ENCODE results near the gene DBN1. TPM values are rescaled to one million over a fixed set of nuclear protein-coding genes. Genes with fewer than 3 reads are reported as not detected.

The DBN1 gene
- polyA plus RNA-seq, 1 of the 3 experiments (the other 2 are of a cell fraction), result 244 TPM

GRCh38 chr5:177444106-177445051 is 29.1 kb downstream of the DBN1 start:
- Histone ChIP-seq H3K27me3 (ENCODE audit: insufficient read depth) (no peaks in the 10 kb centered on the region), H3K9ac (no peak overlapping the region), H3K9me2 (no peaks in the 10 kb centered on the region), H3K9me3 (no peaks in the 10 kb centered on the region), H3K4me2 (no peak overlapping the region), H4K20me1 (ENCODE audit: insufficient read depth) (0 out of 2 replicates have a peak, but pooled peaks cover 9% of the 10 kb centered on the region), H3K27ac (ENCODE audit: low read depth in 2 of 2, low read length in 1 of 2) (no peak overlapping the region; a peak in 1 of 4 replicates), H3K36me3 (replicated peaks in 1 of 2; ENCODE audit: control insufficient read depth in 1 of 2, insufficient read depth in 2 of 2, low read length in 1 of 2) (peaks cover 5 to 13% of the 10 kb centered on the region in 2 experiments), H2AFZ (ENCODE audit: low read depth) (no peak overlapping the region), H3K4me1 (ENCODE audit: control insufficient read depth in 1 of 2, insufficient read depth in 2 of 2, low read depth in 1 of 2, low read length in 1 of 2) (peaks cover 21 to 33% of the 10 kb centered on the region in 2 experiments), H3K4me3 (ENCODE audit: low read depth in 2 of 2, low read length in 1 of 2) (no peak overlapping the region), H3F3A (replicated peaks; ENCODE audit: insufficient read depth) (peaks cover 21% of the 10 kb centered on the region), H3K79me2 (ENCODE audit: insufficient read depth) (peaks cover 23% of the 10 kb centered on the region)
- CTCF ChIA-PET, result interaction anchor here (0.8 to 15.5 kb wide), 8 partner anchors 11 to 75 kb away, joined by 3 to 318 read pairs (median 44); partner anchors contain the start of genes GRK6, PDLIM7 and PFN3
- no peak for DNase-seq
- 97% methylated on average over 7 of the region's 7 CpGs for WGBS (ENCODE audit: low lambda C conversion rate)
- POLR2A ChIA-PET, result interaction anchor here (1.1 to 6.1 kb wide), 4 partner anchors 8 to 41 kb away, joined by 4 to 46 read pairs (median 6); no protein-coding TSS in a partner anchor
- no peak for TF ChIP-seq NRF1 (IDR thresholded peaks at IDR 0.05; ENCODE audit: low read depth, low read length)
- TF ChIP-seq SMC3 (IDR thresholded peaks at IDR 0.05; ENCODE audit: low read depth, low read length), result no peak
- no peak for TF ChIP-seq MXI1 (IDR thresholded peaks at IDR 0.05; ENCODE audit: low read depth, low read length)
- no peak for TF ChIP-seq USF1 (IDR thresholded peaks at IDR 0.05; ENCODE audit: borderline replicate concordance, low read depth)
- TF ChIP-seq RCOR1 (IDR thresholded peaks at IDR 0.05; ENCODE audit: low read length), result no peak
- TF ChIP-seq MAX (IDR thresholded peaks at IDR 0.05; ENCODE audit: low read depth), result no peak
- no peak for TF ChIP-seq TCF12 (IDR thresholded peaks at IDR 0.05)
- TF ChIP-seq TAF1 (IDR thresholded peaks at IDR 0.05; ENCODE audit: borderline replicate concordance, low read depth, low read length), result no peak
- TF ChIP-seq NFIC (IDR thresholded peaks at IDR 0.05; ENCODE audit: borderline replicate concordance), result no peak
- no peak for TF ChIP-seq PBX3 (IDR thresholded peaks at IDR 0.05)

GRCh38 chr5:177443144-177443983 is 30.1 kb downstream of the DBN1 start:
- Histone ChIP-seq H3K79me2 (ENCODE audit: insufficient read depth) (peaks cover 23% of the 10 kb centered on the region), H3K9me3 (no peaks in the 10 kb centered on the region), H4K20me1 (ENCODE audit: insufficient read depth) (0 out of 2 replicates have a peak, but pooled peaks cover 9% of the 10 kb centered on the region), H3F3A (replicated peaks; ENCODE audit: insufficient read depth) (peaks cover 21% of the 10 kb centered on the region), H3K27me3 (ENCODE audit: insufficient read depth) (no peaks in the 10 kb centered on the region), H3K4me2 (no peak overlapping the region), H3K9ac (no peak overlapping the region), H2AFZ (ENCODE audit: low read depth) (no peak overlapping the region), H3K27ac (ENCODE audit: low read depth in 2 of 2, low read length in 1 of 2) (no peak overlapping the region), H3K36me3 (replicated peaks in 1 of 2; ENCODE audit: control insufficient read depth in 1 of 2, insufficient read depth in 2 of 2, low read length in 1 of 2) (peaks cover 5 to 13% of the 10 kb centered on the region in 2 experiments), H3K4me3 (ENCODE audit: low read depth in 2 of 2, low read length in 1 of 2) (no peak overlapping the region), H3K4me1 (ENCODE audit: control insufficient read depth in 1 of 2, insufficient read depth in 2 of 2, low read depth in 1 of 2, low read length in 1 of 2) (peaks cover 11 to 24% of the 10 kb centered on the region in 2 experiments), H3K9me2 (no peaks in the 10 kb centered on the region)
- POLR2A ChIA-PET, result interaction anchor here (0.7 to 6.1 kb wide), 3 partner anchors 9 to 40 kb away, joined by 4 to 46 read pairs (median 7); no protein-coding TSS in a partner anchor
- DNase-seq, result no peak
- TF ChIP-seq MEF2A (IDR thresholded peaks at IDR 0.05; ENCODE audit: borderline replicate concordance, low read depth), result no peak
- no peak for TF ChIP-seq NRF1 (IDR thresholded peaks at IDR 0.05; ENCODE audit: low read depth, low read length)
- TF ChIP-seq PBX3 (IDR thresholded peaks at IDR 0.05), result no peak
- TF ChIP-seq POLR2AphosphoS5 (IDR thresholded peaks at IDR 0.05; ENCODE audit: low read depth, low read length), result no peak
- TF ChIP-seq NFIC (IDR thresholded peaks at IDR 0.05; ENCODE audit: borderline replicate concordance), result no peak
- no peak for TF ChIP-seq EP300 (IDR thresholded peaks at IDR 0.05; ENCODE audit: borderline replicate concordance in 1 of 2, low read depth in 1 of 2, low read length in 1 of 2)
- TF ChIP-seq TAF1 (IDR thresholded peaks at IDR 0.05; ENCODE audit: borderline replicate concordance, low read depth, low read length), result no peak
- CTCF ChIA-PET, result interaction anchor here (0.8 to 15.5 kb wide), 8 partner anchors 11 to 74 kb away, joined by 3 to 318 read pairs (median 44); partner anchors contain the start of genes PDLIM7 and PFN3
- WGBS (ENCODE audit: low lambda C conversion rate), result 92% methylated on average over 12 of the region's 15 CpGs

Data from SK-N-SH (cell line).